K562 (cell line): ENCODE results near the gene ZNF74. TPM values are rescaled to one million over a fixed set of nuclear protein-coding genes. Genes with fewer than 3 reads are reported as not detected.
A peak's percentile ranks its signal among the peaks of the same experiment; 100 is the strongest.

Source experiments
- ATAC-seq: fragments of 200-7000 bp; cut with Tn5 transposase; 3 replicates; pipeline ENCODE4 v1.9.1; 2020; ENCODE audit warnings: moderate library complexity
- BruUV-seq: library from RNA; stranded (reverse); fragments of 400-500 nt; replicated peaks from 2 replicates; lab custom pipeline; 2021; lab: Mats Ljungman, UMichigan
- CTCF ChIA-PET: fragments of 300-600 bp; formaldehyde crosslinking; extraction: SDS; loops from one replicate; lab custom pipeline; 2021; ENCODE audit warnings: low intra/inter-chr PET ratio; lab: Yijun Ruan, JAX
- POLR2A ChIA-PET: fragments of 300-600, 350-650 bp; sonication (Branson Sonifier 250); formaldehyde crosslinking; extraction: SDS; loops from one replicate; lab custom pipeline; 2021; ENCODE audit warnings: antibody characterized with exemption, inconsistent platforms; lab: Yijun Ruan, JAX
- DNase-seq, 4 experiments: peaks; one replicate each; pipeline versions ENCODE4 v3.0.0 to v3.0.0-alpha.2; 2011 to 2018; ENCODE audit warnings: low spot score in 3 of 4, mixed read lengths in 3 of 4; ENCODE audit errors: extremely low read depth in 1 of 4
- FAIRE-seq: peaks from 2 replicates; lab custom pipeline; 2011; peaks lifted over from hg19 to GRCh38; lab: Jason Lieb, UNC
- H2AFZ ChIP-seq: 2 replicates; pipeline ENCODE4 v1.6.0; 2011; ENCODE audit warnings: low read depth, low read length, control low read depth, inconsistent platforms
- H3K27ac ChIP-seq: fragments of 200-600 bp; 3 replicates; pipeline ENCODE4 v1.8.0; 2011; ENCODE audit warnings: low read depth, mild to moderate bottlenecking, control low read depth, inconsistent platforms, low read length, moderate library complexity, mixed read lengths; ENCODE audit errors: extremely low read depth
- H3K27me3 ChIP-seq, 2 experiments: fragments of 300-600 bp in 1 of 2; 2 replicates in 1 of 2; 3 replicates in 1 of 2; pipeline versions ENCODE4 v1.6.0 to v1.8.0; 2011; ENCODE audit warnings: inconsistent platforms in 2 of 2, low read length in 2 of 2, mild to moderate bottlenecking in 1 of 2, mixed read lengths in 1 of 2, moderate library complexity in 1 of 2; ENCODE audit not compliant: control insufficient read depth in 2 of 2, insufficient read depth in 2 of 2
- H3K36me3 ChIP-seq: fragments of 300-600 bp; 3 replicates; pipeline ENCODE4 v1.8.0; 2011; ENCODE audit warnings: mild to moderate bottlenecking, low read length, inconsistent platforms; ENCODE audit not compliant: control insufficient read depth, insufficient read depth
- H3K4me1 ChIP-seq, 2 experiments: fragments of 200-600 bp in 1 of 2; replicated peaks in 1 of 2; 2 replicates in 1 of 2; 3 replicates in 1 of 2; pipeline versions ENCODE4 v1.5.1 to v1.8.0; 2011; ENCODE audit warnings: inconsistent platforms in 2 of 2, low read length in 2 of 2, mild to moderate bottlenecking in 1 of 2, mixed read lengths in 1 of 2, moderate library complexity in 1 of 2; ENCODE audit not compliant: control insufficient read depth in 2 of 2, insufficient read depth in 2 of 2
- H3K4me2 ChIP-seq: 2 replicates; pipeline ENCODE4 v1.6.1; 2011; ENCODE audit warnings: low read length, control low read depth, inconsistent platforms, mixed read lengths; ENCODE audit not compliant: insufficient read depth
- H3K4me3 ChIP-seq: fragments of 200-600 bp; sonication (generic), shearing (Covaris generic); 2 replicates; pipeline ENCODE4 v1.5.1; 2016; ENCODE audit warnings: control low read depth, inconsistent platforms
- H3K79me2 ChIP-seq: fragments of 200-600 bp; 3 replicates; pipeline ENCODE4 v1.8.0; 2011; ENCODE audit warnings: low read length, inconsistent platforms; ENCODE audit not compliant: control insufficient read depth, insufficient read depth
- H3K9ac ChIP-seq, 2 experiments: 2 replicates each; pipeline versions ENCODE4 v1.6.0 to v1.6.1; 2011; ENCODE audit warnings: low read depth in 2 of 2, low read length in 2 of 2, control low read depth in 1 of 2, inconsistent platforms in 1 of 2, mild to moderate bottlenecking in 1 of 2, mixed read lengths in 1 of 2; ENCODE audit not compliant: insufficient read depth in 1 of 2
- H3K9me1 ChIP-seq: one replicate; pipeline ENCODE4 v1.6.0; 2011; ENCODE audit warnings: inconsistent platforms, mild to moderate bottlenecking, low read length, moderate library complexity; ENCODE audit not compliant: control insufficient read depth, insufficient read depth
- H3K9me3 ChIP-seq: replicated peaks from 2 replicates; pipeline ENCODE4 v1.5.1; 2011; ENCODE audit warnings: low read depth, low read length, inconsistent platforms; ENCODE audit not compliant: control insufficient read depth, insufficient read depth
- H4K20me1 ChIP-seq: replicated peaks from 2 replicates; pipeline ENCODE4 v1.6.1; 2011; ENCODE audit warnings: low read length, inconsistent platforms, mixed read lengths; ENCODE audit not compliant: control insufficient read depth, insufficient read depth
- ATF2 ChIP-seq: sonication (generic); formaldehyde crosslinking; IDR thresholded peaks from 2 replicates; pipeline ENCODE4 v1.8.1; 2022; ENCODE audit warnings: missing genetic modification reagents
- CBX3 ChIP-seq, 2 experiments: IDR thresholded peaks; 1 replicate in 1 of 2; 2 replicates in 1 of 2; pipeline ENCODE4 v1.6.1; 2012; ENCODE audit warnings: inconsistent platforms in 2 of 2, low read length in 2 of 2, borderline replicate concordance in 1 of 2, control low read depth in 1 of 2
- CREM ChIP-seq: IDR thresholded peaks from 2 replicates; pipeline ENCODE4 v1.6.1; 2014; ENCODE audit warnings: antibody characterized with exemption, low read depth
- DACH1 ChIP-seq: fragments of 450-650 bp; IDR thresholded peaks from 2 replicates; pipeline ENCODE4 v1.6.1; 2018; ENCODE audit not compliant: partially characterized antibody
- JUN ChIP-seq, 2 experiments: sonication (generic) in 1 of 2; formaldehyde crosslinking in 1 of 2; IDR thresholded peaks; 2 replicates each; pipeline versions ENCODE4 v1.6.1 to v1.8.0; 2012 to 2022; ENCODE audit warnings: borderline replicate concordance in 2 of 2, mild to moderate bottlenecking in 2 of 2, improper control_type of control experiment in 1 of 2, low read depth in 1 of 2, low read length in 1 of 2, missing genetic modification reagents in 1 of 2
- KDM5B ChIP-seq: fragments of 200-600 bp; sonication (generic); IDR thresholded peaks from 2 replicates; pipeline ENCODE4 v1.6.1; 2012; ENCODE audit warnings: low read depth, mild to moderate bottlenecking, moderate library complexity, low read length, control low read depth, inconsistent platforms; ENCODE audit not compliant: insufficient replicate concordance
- KHSRP ChIP-seq: fragments of 450-650 bp; IDR thresholded peaks from 2 replicates; pipeline ENCODE4 v1.6.1; 2017
- KLF10 ChIP-seq: fragments of 250-450 bp; sonication (Bioruptor Pico); IDR thresholded peaks from 2 replicates; pipeline ENCODE4 v1.6.1; 2021; ENCODE audit warnings: matching md5 sums
- KLF16 ChIP-seq: IDR thresholded peaks from 2 replicates; pipeline ENCODE4 v1.6.1; 2016; ENCODE audit warnings: antibody characterized with exemption
- NEUROD1 ChIP-seq: fragments of 150-350 bp; IDR thresholded peaks from 2 replicates; pipeline ENCODE4 v1.6.1; 2014; ENCODE audit warnings: borderline replicate concordance, low read length, low read depth; ENCODE audit not compliant: partially characterized antibody
- NFE2L1 ChIP-seq: fragments of 450-650 bp; IDR thresholded peaks from 2 replicates; pipeline ENCODE4 v1.6.1; 2016; ENCODE audit warnings: missing genetic modification characterization, low read depth, mild to moderate bottlenecking, missing compliant biosample characterization, moderate library complexity, borderline replicate concordance
- XRCC5 ChIP-seq: fragments of 200-400 bp; formaldehyde crosslinking; IDR thresholded peaks from 2 replicates; pipeline ENCODE4 v1.6.1; 2017; ENCODE audit warnings: low read depth, mild to moderate bottlenecking, low read length
- ZFP1 ChIP-seq: fragments of 450-650 bp; formaldehyde crosslinking; IDR thresholded peaks from 2 replicates; pipeline ENCODE4 v1.4.0; 2020; ENCODE audit warnings: mild to moderate bottlenecking, mixed read lengths
- ZNF121 ChIP-seq: sonication (generic); formaldehyde crosslinking; conservative IDR thresholded peaks from 2 replicates; pipeline ENCODE4 v1.8.0; 2022; ENCODE audit warnings: missing genetic modification reagents
- ZNF224 ChIP-seq: sonication (generic); formaldehyde crosslinking; IDR thresholded peaks from 2 replicates; pipeline ENCODE4 v1.8.0; 2022; ENCODE audit warnings: mild to moderate bottlenecking, missing genetic modification reagents
- ZNF41 ChIP-seq: fragments of 250-450 bp; sonication (Bioruptor Pico); conservative IDR thresholded peaks from 2 replicates; pipeline ENCODE4 v1.4.0; 2020; ENCODE audit warnings: mild to moderate bottlenecking
- WGBS: fragments of 100-300 bp; shearing (Covaris generic); methylation state at CpG from one replicate; pipeline ENCODE4 v1.1.6; 2016; ENCODE audit warnings: low coverage, mixed read lengths; ENCODE audit not compliant: insufficient coverage; ENCODE audit errors: missing lambda C conversion rate; 5-methylcytosine and 5-hydroxymethylcytosine counted together
- in situ Hi-C: fragments of 300-500 bp; cut with MboI; formaldehyde crosslinking; loops from 4 replicates; pipeline ENCODE4 v1.15.0; 2018; ENCODE audit warnings: inconsistent platforms, mixed read lengths
- intact Hi-C: fragments of 100-400 bp; cut with micrococcal nuclease; formaldehyde crosslinking; loops from 2 replicates; pipeline ENCODE4 v1.14.2; 2022
- polyA plus RNA-seq, 8 experiments: library from polyadenylated mRNA; depleted of rRNA in 4 of 8; stranded (reverse) in 5 of 8; unstranded in 3 of 8; fragments of >200 nt; fragmentation: Nextera tagmentation in 2 of 8; fragmentation: Illumina TruSeq in 1 of 8; extraction: Ambion mirVana in 2 of 8; extraction: Trizol in 1 of 8; gene quantifications; 2 replicates each; pipeline versions ENCODE4 v1.2.1 to v1.2.3, GENCODE V29; 2011 to 2014; ENCODE audit warnings: inconsistent platforms in 1 of 8, missing spikeins in 1 of 8
- total RNA-seq, 7 experiments: library from RNA; depleted of rRNA in 6 of 7; stranded (reverse); fragments of >200 nt in 6 of 7; fragmentation: Illumina TruSeq in 2 of 7; extraction: Trizol in 2 of 7; gene quantifications; 2 replicates each; pipeline versions ENCODE4 v1.2.1 to v1.2.3, GENCODE V29; 2011 to 2021; ENCODE audit warnings: low replicate concordance in 1 of 7
- TF ChIP-seq, protein P1 (sequence below): sonication (generic); formaldehyde crosslinking; IDR thresholded peaks from 2 replicates; pipeline ENCODE4 v1.8.0; 2022; ENCODE audit warnings: mild to moderate bottlenecking, missing genetic modification reagents

The ZNF74 gene
- total and polyA plus RNA-seq, 9 of the 15 experiments (the other 6 are each of a cell fraction or from before 2014, with no cell fraction given), result 2.4 to 53.5 (median 31.5) TPM

- no peak for TF ChIP-seq NFE2L1 (tag)
- TF ChIP-seq DACH1, result no peak
- no peak for TF ChIP-seq XRCC5
- no peak for TF ChIP-seq KDM5B
- TF ChIP-seq, all 486 proteins: peak for 33
These were observed 47.9 kb downstream of the ZNF74 start (continued) for GRCh38 chr22:20441631-20442484.

DNA sequence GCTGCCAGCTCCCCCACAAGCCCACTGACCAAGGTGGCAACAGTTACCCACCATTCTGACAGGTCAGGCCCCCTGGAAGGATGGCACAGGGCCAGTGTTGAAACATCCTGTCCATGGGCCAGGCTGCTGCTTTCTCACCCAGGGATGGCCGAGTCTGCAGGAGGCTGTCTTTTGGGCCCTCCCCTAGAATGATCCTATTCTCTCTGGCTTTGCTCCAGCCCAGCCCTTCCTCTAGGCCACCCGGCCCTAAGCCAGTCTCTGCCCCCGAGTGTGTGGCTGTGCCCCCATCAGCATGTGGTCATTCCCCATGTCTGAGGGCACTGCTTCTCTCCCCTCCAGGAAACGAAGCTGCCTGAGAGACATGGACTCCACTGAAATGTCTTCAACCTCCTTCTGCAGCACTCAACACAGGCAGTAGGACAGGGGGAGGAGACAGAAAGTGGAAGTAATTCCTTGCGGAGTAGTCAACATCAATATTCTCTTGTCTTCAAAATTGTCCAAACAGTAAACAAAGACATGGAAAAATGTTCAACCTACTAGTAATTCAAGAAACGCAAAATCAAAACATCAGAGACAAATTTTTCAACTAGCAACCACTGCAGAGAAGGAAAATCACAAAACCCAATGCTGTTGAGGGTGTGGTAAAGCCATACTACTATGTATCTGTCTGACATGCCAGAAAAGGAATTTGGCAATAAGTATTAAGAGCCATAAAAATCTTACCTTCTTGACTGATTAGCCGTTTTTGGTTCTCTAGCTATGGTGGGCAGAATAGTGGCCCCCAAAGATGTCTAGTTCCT is 48.7 kb downstream of the ZNF74 start:
- Histone ChIP-seq H3K4me1 (peaks cover 0 to 24% of the 10 kb centered on the region in 2 experiments; a peak in 1 of 5 replicates), H4K20me1 (peaks cover 37% of the 10 kb centered on the region), H3K27ac (no peak overlapping the region), H3K9ac (peak overlapping the region in 1 of 2 experiments; percentile 69; a peak in 2 of 4 replicates), H3K36me3 (no peaks in the 10 kb centered on the region), H3K79me2 (no peaks in the 10 kb centered on the region), H2AFZ (no peak overlapping the region), H3K9me1 (no peaks in the 10 kb centered on the region), H3K4me3 (no peak overlapping the region), H3K27me3 (peaks cover 28 to 55% of the 10 kb centered on the region in 2 experiments; a peak in 4 of 5 replicates), H3K9me3 (no peaks in the 10 kb centered on the region), H3K4me2 (no peak overlapping the region)
- ChIA-PET CTCF (no interaction called here), POLR2A (interaction anchor here (0.6 to 4.8 kb wide), 8 partner anchors 10 to 1506 kb away, joined by 4 to 35 read pairs (median 9); no protein-coding TSS in a partner anchor)
- 12% methylated on average over 7 of the region's 7 CpGs for WGBS
- peak; percentile 29 for FAIRE-seq
- no peak for DNase-seq
- no peak for ATAC-seq
- BruUV-seq, result no TSS peak
- intact Hi-C loops, result no loop called here
- in situ Hi-C loops, result no loop called here
- TF ChIP-seq KHSRP, result no peak
- TF ChIP-seq KLF10, result no peak
- TF ChIP-seq JUN (IDR thresholded peaks at IDR 0.05; ENCODE audit: borderline replicate concordance, low read depth, low read length), result no peak
- 0 out of 2 replicates have a peak, but pooled peaks have one; percentile 20 for TF ChIP-seq JUN (CRISPR knock-in tag; IDR thresholded peaks at IDR 0.05; ENCODE audit: borderline replicate concordance)
- no peak for TF ChIP-seq ZNF121
- TF ChIP-seq NEUROD1, result no peak
- no peak for TF ChIP-seq KLF16
- TF ChIP-seq, protein P1, sequence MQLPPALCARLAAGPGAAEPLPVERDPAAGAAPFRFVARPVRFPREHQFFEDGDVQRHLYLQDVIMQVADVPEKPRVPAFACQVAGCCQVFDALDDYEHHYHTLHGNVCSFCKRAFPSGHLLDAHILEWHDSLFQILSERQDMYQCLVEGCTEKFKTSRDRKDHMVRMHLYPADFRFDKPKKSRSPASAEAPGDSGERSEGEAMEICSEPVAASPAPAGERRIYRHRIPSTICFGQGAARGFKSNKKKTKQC (CRISPR knock-in tag), result 0 out of 2 replicates have a peak, but pooled peaks have one; percentile 2
- TF ChIP-seq ZNF41 (CRISPR knock-in tag), result no peak
- no peak for TF ChIP-seq ZFP1 (CRISPR knock-in tag)
- TF ChIP-seq CBX3 (IDR thresholded peaks at IDR 0.05; ENCODE audit: borderline replicate concordance in 1 of 2, low read length in 2 of 2), result peak in 1 of 2 experiments; percentile 13; a peak in 1 of 3 replicates
- no peak for TF ChIP-seq ZNF224 (CRISPR knock-in tag)
- no peak for TF ChIP-seq CREM
- peak; percentile 37 for TF ChIP-seq ATF2 (CRISPR knock-in tag)
